ENCODE measurements around the gene CCBE1. TPM values are rescaled to one million over a fixed set of nuclear protein-coding genes. Genes with fewer than 3 reads are reported as not detected.
"Not testable (repeated sequence)": the region's sequence is repeated elsewhere in the genome, so short reads cannot be mapped to it uniquely, and the experiment has no call there.

The CCBE1 gene
- polyA plus RNA-seq, 3 donors, result 0.23 to 1.0 (median 0.90) TPM

DNA sequence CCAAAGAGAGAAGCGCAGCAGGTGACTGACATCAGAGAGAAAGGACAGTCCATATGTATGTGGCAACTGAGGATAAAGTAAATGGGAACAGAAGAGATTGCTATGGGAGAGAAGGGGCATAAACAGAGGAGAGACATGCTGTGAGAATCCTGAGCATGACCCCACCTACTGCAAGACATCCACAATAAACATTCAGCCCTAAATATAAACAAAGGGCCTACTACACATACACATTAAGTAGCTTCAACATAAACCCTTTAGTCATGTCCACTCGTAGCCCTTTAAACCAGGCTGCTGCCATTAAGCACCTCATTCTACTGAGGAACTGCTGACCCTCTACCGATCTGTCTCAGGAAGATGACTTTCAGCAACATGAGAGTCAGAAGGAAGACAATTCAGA, 32.9 kb downstream of the CCBE1 start:
- no peak overlapping the region for H3K27ac ChIP-seq (ENCODE audit: low read depth, low read length)
- WGBS, 3 donors, result 83 to 87% (median 83%) methylated on average over 3 of the region's 3 CpGs

DNA sequence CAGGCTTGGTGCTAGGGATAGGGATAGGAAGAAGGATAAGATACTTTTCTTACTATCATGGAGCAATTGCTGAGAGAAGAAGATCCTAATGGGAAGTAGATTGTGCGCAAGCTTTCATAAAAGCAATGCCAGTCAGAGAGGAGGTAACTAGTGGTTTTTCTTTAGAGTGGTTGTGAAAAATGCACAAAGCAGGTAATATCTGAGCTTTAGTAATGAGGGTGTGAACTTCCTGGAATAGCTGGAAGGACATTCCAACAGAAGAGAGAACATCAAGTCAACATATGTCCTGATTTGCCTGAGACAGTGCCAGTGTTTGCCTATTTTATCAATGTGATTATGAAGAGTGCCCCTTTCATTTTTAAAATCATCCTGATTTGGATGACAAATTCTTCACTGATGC, 34.1 kb downstream of the CCBE1 start:
- WGBS, 3 donors, result 93 to 100% (median 97%) methylated on average over 1 of the region's 1 CpG
- H3K27ac ChIP-seq (ENCODE audit: low read depth, low read length), result no peak overlapping the region

DNA sequence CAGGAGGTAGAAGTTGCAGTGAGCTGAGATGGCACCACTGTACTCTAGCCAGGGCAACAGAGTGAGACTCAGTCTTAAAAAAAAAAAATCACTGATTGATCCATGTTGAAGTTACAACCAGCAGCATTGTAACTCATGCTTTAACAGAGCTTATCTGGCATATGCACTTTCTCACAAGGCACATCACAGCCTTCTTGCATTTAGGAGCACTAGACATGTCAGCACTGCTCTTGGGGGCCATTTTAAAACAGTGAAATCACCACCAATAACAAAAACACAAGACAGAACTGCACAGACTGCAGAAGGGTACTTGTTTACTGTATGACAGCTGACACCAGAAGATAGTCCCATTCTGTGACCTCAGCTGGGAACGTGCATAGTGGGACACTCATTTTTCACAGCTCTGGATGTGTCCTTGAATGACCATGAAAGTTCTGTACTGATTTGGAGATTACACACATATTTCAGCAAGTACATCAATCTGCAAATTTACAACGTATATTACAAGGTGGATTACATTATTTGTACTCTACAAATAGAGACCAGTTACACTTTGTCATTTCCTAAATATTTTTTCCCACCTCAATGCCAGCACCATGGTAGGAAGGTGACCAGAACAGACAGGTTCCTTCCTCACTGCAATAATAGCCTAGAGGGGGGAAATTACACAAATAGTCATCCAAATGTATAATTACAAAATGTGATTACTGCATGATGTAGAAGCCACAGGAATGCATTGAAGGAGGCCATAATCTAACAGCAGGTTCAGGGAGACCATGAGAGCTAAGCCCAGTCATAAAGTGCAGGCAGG, 35.1 kb downstream of the CCBE1 start:
- WGBS, 3 donors, result 23 to 68% (median 65%) methylated on average over 2 of the region's 2 CpGs
- no peak overlapping the region for H3K27ac ChIP-seq (ENCODE audit: low read depth, low read length)

DNA sequence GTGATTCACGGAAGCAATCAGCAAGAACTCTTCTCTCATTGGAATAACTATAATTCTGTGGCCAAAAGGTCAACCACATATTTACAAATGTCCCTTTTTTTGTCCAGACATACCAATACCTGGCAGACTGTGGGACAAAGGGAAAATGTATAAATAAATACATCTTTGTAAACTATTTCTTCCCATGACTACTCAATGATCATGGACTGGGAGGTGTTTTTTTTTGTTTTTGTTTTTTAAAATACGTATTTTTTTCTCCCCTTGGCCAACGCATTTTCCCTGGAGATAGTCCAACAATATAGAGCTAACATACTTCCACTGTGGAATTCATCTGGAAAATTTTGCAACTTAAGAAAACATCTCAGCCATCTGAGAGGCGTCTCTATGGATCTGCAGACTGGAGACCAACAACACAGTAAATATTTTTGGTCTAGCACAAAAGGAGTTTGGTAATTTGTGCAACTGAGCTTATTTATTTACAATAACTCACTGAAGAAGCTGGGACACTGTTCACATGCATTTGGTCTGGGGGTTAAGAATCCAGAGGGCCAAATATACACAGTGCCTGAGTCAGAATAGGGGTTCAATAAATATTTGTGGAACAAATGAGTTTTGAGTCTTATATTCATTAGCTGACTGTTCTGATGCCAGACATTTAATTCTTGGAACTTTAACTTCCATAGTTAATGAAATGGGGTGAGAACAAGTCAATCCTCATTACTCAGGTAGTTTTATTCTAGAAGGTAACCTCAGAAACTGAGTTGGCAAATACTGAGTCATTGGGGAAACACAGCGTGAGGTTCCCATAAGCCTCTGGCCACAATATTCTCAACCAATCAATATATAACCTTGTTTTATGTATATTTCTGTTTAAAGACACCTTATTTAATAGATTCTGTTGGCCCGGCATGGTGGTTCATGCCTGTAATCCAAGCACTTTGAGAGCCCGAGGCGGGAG, 36.2 kb downstream of the CCBE1 start:
- WGBS, 3 donors, result 60 to 77% (median 75%) methylated on average over 8 of the region's 8 CpGs
- H3K27ac ChIP-seq (ENCODE audit: low read depth, low read length), result no peak overlapping the region

DNA sequence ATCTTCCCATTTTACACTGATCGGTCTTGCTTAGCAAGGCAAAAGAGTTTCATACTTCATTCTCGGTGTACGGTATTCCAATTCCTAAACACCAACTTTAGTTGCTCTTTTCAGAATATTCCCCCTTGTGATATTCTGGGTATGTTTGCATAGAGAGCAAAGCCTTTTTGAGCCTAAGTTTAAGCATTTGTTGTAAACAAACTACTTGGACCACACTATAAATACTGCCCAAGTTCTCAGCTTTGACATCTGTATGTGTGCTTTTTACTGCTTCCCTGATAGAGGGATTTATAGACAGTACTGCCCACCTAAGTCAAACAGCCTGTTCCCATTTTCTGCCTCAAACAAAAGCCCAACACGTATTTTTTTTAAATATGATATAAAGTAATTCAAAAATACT, 36.9 kb downstream of the CCBE1 start:
- 63 to 68% (median 66%) methylated on average over 4 of the region's 4 CpGs for WGBS, 3 donors

DNA sequence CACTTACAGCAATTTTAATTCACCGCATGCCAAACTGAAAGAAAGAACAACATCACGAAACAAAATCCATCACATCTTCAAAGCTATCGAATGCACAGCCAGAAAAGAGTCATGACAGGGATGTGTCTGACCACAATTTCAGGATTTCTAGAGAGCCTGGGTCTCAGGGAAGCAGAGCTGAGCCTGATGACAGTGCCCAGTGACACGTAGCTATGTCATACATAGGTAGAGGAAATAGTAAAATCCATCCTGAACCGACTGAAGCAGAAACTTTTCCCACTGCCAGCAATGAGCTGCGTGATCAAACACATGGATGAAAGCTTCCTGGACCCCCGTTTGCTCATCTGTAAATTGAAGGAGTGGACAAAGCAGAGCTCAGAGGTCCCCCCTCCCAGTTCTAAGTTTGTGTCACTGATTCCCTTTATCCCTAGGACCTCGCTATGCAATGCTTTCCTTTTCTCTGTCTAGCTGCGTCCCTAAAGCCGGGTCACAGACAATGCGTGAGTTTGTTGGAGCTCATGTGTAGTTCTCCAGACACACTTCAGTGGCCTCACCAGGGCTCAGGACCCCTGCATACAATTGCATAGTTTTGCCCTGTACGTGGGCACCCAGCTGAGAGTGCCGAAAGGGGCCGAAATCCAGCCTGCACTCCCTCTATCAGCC, 37.6 kb downstream of the CCBE1 start:
- no peak overlapping the region for H3K27ac ChIP-seq (ENCODE audit: low read depth, low read length)
- 63 to 72% (median 71%) methylated on average over 14 of the region's 14 CpGs for WGBS, 3 donors

More for the DNA sequence above, 36.9 kb downstream of the CCBE1 start:
- H3K27ac ChIP-seq (ENCODE audit: low read depth, low read length), result no peak overlapping the region

DNA sequence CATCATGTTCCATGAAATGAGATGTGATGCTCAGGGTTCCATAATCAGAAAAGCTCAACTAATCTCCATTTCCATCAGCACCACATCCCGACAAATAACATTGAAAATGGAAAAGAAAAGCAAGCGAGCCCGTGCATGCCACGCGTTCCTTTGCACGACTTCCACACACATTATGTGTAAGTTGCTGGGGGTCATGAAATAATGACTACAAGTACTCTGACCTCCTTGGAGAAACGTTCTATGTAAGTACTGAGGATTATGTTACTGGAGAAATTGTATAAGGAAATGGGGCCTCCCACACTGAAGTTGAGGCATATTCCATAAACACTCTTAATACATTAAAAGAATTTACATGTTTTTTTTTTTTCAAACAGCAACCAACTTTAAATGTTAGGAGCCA, 38.3 kb downstream of the CCBE1 start:
- WGBS, 3 donors, result 88 to 90% (median 89%) methylated on average over 7 of the region's 7 CpGs

DNA sequence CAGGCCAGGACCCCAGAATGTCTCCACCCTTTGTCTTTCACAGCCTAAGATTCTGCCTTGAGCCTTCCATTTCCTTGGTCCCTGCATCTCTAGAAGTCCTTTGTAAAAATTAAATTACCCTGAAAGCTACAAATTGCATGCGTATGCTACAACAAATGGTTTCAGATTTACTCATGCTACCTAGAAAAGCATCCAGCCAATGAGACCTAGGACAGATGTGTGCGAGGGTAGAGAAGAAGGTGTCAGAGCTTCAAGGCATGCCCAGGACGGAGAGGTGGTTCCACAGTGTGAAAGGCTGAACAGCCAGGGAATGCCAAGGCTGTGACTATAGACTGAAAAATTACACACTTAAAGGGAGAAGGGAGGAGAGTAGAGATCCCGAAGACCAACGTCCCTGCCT, 40.2 kb downstream of the CCBE1 start:
- WGBS, 3 donors, result 76 to 90% (median 85%) methylated on average over 5 of the region's 5 CpGs
- H3K27ac ChIP-seq (ENCODE audit: low read depth, low read length), result no peak overlapping the region

More for the DNA sequence above, 38.3 kb downstream of the CCBE1 start:
- no peak overlapping the region for H3K27ac ChIP-seq (ENCODE audit: low read depth, low read length)

DNA sequence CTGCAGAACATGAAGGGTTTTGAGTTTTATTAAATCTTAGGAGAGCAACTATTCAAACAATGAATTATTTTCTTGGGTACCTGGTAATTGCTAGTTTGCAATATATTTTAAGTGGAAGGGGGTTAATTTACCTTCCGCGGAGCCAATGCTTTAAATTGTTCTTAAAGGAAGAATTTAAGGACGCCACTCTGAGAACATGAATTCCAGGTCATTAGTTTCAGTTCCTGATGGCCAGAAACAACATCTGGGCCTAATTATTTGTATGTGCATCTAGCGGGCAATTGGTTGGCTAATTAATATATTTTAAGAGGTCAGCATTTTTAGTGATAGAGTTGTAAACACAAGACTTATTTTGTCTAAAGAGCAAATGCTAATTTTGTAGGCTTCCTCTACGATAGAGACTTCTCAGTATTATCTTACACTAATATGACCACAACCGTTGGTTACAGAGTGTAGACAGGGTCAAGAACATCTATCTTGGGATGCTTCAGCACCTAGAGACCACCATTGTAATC, 40.8 kb downstream of the CCBE1 start:
- 73 to 85% (median 84%) methylated on average over 6 of the region's 6 CpGs for WGBS, 3 donors

DNA sequence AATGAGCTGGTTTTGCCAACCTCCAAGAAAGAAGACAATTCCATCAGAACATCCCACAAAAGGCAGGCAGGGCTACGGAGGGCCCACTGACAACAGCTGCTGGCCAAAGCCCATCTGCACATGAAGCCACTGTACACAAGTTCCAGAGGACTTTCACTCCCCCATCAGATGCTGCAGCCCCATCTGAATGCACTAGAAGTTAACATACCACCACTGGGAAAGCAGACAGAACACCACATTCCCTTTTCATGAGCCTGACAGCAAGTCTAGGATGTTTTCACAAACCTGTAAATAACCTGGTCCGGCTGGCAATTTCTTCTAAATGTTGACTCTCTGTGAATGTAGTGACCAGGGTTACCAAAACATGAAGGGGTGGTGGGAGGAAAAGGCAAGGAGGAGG, 41.5 kb downstream of the CCBE1 start:
- WGBS, 3 donors, result 62 to 84% (median 80%) methylated on average over 2 of the region's 2 CpGs
- H3K27ac ChIP-seq (ENCODE audit: low read depth, low read length), result no peak overlapping the region

More for the DNA sequence above, 40.8 kb downstream of the CCBE1 start:
- no peak overlapping the region for H3K27ac ChIP-seq (ENCODE audit: low read depth, low read length)

DNA sequence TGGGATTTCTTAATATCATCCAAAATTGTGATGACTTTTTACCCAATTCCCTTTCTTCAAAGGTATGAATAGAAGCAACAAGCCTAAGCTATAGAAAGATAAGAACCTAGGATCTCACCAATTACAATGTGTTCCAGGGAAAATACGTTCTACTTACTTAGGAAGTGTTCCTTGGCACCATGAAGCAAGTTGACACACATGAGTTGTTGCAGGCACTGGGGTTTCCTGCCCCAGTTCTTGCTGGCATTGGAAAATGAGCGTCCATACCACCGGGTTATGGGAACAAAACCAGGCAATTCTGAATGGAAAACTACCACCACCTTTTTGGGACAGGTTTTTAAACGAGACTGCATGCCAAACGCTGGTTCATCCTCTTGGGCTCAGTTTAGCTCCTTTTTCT, 46.2 kb downstream of the CCBE1 start:
- 65 to 83% (median 81%) methylated on average over 5 of the region's 5 CpGs for WGBS, 3 donors
- no peak overlapping the region for H3K27ac ChIP-seq (ENCODE audit: low read depth, low read length)

DNA sequence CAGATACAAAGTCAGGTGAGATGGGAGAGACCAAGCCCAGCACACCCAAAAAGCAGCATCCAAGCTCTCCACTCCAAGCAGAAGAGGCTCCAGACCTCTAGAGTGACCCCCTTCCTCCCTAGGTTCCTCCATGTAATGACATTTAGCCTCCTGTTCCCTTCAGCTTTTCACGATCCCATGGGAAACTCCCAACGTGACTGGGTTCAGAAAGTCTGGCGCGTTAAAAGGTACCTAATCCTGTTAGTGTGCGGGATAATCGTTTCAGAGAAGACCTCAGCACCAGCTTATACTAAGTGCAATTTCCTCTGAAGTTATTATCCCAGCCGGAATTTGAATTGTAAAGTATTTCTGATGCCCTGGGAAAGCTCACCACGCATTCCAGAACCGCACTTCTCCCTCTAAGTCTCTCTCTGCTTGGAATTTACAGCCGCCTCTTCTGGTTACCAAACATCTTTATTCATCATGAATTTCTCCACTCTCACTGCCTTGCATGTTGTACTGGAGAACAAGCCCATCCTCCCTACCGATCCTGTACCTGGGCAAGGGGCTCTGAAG, 46.9 kb downstream of the CCBE1 start:
- no peak overlapping the region for H3K27ac ChIP-seq (ENCODE audit: low read depth, low read length)
- 67 to 81% (median 78%) methylated on average over 11 of the region's 11 CpGs for WGBS, 3 donors

DNA sequence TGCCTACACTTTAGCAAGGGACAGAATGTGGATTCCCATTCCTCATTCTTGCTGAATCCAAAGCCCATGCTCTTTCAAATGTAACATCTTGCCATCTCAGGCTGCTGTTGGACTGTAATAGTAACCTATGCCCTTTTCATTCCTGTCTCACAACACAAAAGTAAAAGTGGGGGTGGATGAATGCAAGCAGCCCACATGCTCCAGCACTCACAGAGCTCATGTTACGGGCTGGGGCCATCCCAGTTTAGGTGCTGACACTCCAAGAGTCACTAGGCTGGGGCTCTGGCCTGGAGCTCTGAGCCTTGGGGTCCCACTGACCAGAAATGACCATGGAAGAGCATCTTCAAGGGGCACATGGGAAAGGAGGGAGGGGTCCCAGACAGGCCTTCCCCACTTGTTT, 47.6 kb downstream of the CCBE1 start:
- WGBS, 3 donors, result 36 to 80% (median 75%) methylated on average over 1 of the region's 1 CpG
- no peak overlapping the region for H3K27ac ChIP-seq (ENCODE audit: low read depth, low read length)

DNA sequence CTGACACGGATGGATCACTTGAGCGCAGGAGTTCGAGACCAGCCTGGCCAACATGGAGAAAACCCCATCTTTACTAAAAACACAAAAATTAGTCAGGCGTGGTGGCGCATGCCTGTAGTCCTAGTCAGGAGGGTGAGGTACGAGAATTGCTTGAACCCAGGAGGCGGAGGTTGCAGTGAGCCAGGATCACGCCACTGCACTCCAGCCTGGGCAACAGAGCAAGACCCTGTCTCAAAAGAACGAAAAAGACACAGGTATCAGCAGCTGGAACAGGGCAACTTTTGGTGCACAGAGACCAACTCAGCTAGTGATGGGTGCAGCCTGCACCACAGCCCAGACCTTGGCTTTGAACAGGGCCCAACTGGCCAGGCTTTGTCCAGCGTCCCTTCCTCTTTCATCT, 48.8 kb downstream of the CCBE1 start:
- H3K27ac ChIP-seq (ENCODE audit: low read depth, low read length), result not testable (repeated sequence)
- 74 to 93% (median 93%) methylated on average over 10 of the region's 10 CpGs for WGBS, 3 donors

DNA sequence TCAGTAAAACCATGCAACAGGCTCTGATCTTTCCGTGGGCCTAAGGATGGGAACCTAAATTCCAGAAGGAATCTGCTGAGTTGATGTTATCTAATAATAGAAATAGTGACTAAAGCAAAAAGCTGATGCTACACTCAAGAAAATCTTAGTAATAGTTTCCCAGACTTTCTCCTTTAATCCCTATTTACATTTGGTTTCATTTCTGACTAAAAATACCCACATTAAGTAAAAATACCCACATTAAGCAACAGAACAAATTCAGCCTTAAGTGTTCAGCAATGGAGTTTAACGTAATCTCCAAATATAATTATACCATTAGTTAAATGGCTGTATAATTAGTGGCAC, 50.3 kb downstream of the CCBE1 start:
- H3K27ac ChIP-seq (ENCODE audit: low read depth, low read length), result no peak overlapping the region
- WGBS, 3 donors, result 43 to 51% (median 44%) methylated on average over 2 of the region's 2 CpGs

DNA sequence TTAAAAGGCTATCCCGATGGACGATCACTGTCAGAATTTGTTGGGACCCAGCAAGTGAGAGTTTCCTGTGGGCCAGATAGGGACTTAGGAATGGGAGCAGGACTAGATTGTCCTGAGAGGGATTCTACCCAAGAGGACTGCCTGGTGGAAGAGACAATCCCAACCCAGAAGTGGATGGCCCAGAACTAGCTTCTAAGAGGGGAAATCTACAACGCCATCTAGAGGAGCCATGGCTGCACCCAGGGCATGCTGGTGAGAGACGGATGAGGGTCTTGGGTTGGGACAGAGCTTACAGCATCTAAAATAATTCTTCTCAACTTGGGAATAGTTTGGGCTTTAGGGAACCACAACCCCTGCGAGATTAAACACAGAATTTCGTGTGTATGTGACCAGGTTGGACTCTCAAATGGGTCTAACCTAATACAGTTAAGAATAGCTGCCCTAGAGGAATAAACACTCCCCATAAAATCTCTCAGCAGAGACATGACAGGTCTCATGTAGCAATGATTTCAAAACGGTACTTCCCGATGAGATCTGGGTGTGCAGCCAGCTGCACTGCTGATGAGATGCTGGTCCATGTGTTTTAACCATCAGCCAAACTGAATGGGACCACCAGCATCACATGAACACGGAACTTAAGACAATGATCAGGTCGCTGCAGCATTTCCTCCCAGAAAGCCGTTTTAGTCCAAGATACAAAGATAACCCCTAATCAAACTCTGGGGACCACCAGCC, 50.8 kb downstream of the CCBE1 start:
- WGBS, 3 donors, result 64 to 68% (median 66%) methylated on average over 11 of the region's 11 CpGs
- H3K27ac ChIP-seq (ENCODE audit: low read depth, low read length), result no peak overlapping the region

DNA sequence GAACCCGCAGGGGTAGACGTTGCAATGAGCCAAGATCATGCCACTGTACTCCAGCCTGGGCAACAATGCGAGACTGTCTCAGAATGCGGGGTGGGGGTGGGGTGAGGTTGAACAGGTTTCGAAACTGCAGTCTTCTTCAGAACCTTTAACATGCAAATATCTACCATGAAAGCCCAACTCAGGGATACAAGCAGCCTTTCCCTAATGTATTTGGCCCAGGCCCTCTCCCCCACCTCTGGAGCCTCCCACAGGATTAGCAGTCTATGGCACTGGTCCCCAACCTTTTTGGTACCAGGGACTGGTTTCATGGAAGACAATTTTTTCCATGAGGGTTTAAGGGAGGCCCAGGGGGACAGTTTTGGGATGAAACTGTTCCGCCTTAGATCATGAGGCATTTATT, 53.5 kb downstream of the CCBE1 start:
- WGBS, 3 donors, result 88 to 94% (median 94%) methylated on average over 6 of the region's 6 CpGs
- H3K27ac ChIP-seq (ENCODE audit: low read depth, low read length), result no peak overlapping the region

DNA sequence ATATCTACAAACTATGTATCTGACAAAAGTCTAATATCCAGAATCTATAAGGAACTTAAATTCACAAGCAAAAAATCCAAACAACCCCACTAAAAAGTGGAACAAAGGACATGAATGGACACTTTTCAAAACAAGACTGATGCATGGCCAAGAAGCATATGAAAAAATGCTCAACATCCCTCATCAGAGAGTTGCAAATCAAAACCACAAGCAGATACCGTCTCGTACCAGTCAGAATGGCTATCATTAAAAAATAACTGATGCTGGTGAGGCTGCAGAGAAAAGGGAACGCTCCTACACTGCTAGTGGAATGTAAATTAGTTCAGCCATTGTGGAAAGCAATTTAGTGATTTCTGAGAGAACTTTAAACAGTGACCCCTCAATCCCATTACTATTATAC, 56.5 kb downstream of the CCBE1 start:
- H3K27ac ChIP-seq (ENCODE audit: low read depth, low read length), result no peak overlapping the region
- 82 to 87% (median 85%) methylated on average over 3 of the region's 3 CpGs for WGBS, 3 donors

Measured in adipose tissue (tissue), 3 donors.